HG02981 (cell line): ENCODE data around the gene PPIL4.
A peak's percentile ranks its signal among the peaks of the same experiment; 100 is the strongest.
"Not testable (repeated sequence)": the region's sequence is repeated elsewhere in the genome, so short reads cannot be mapped to it uniquely, and the experiment has no call there.

Source experiments
- ATAC-seq: cut with Tn5 transposase; IDR thresholded peaks from one replicate; pipeline ENCODE4 v1.9.1; 2021; ENCODE audit warnings: mild to moderate bottlenecking, moderate library complexity; ENCODE audit not compliant: unreplicated experiment

Gene PPIL4

GRCh38 chr6:149534742-149535141 is 11.1 kb downstream of the PPIL4 start:
- no peak for ATAC-seq

GRCh38 chr6:149529650-149530049 is 16.2 kb downstream of the PPIL4 start:
- ATAC-seq = no peak

- ATAC-seq = no peak
Measured at GRCh38 chr6:149515494-149515893, 30.3 kb downstream of the PPIL4 start.

GRCh38 chr6:149513915-149514314 is 31.9 kb downstream of the PPIL4 start:
- ATAC-seq = no peak

GRCh38 chr6:149510793-149511512 is 34.9 kb downstream of the PPIL4 start:
- no peak for ATAC-seq

GRCh38 chr6:149508485-149508884 is 37.4 kb downstream of the PPIL4 start:
- no peak for ATAC-seq

GRCh38 chr6:149503872-149504271 is 42.0 kb downstream of the PPIL4 start:
- no peak for ATAC-seq

- ATAC-seq = no peak
Measured at GRCh38 chr6:149503276-149503675, 42.6 kb downstream of the PPIL4 start.

- no peak for ATAC-seq
Measured at GRCh38 chr6:149501768-149502167, 44.1 kb downstream of the PPIL4 start.

- no peak for ATAC-seq
Measured at GRCh38 chr6:149501201-149501600, 44.6 kb downstream of the PPIL4 start.

GRCh38 chr6:149500096-149500495 is 45.7 kb downstream of the PPIL4 start:
- ATAC-seq = no peak

- ATAC-seq = no peak
Measured at GRCh38 chr6:149499066-149499465, 46.8 kb downstream of the PPIL4 start.

- ATAC-seq = no peak
Measured at GRCh38 chr6:149497365-149497764, 48.5 kb downstream of the PPIL4 start.

GRCh38 chr6:149496597-149496996 is 49.2 kb downstream of the PPIL4 start:
- ATAC-seq = not testable (repeated sequence)

- not testable (repeated sequence) for ATAC-seq
Measured at GRCh38 chr6:149495349-149496016, 50.4 kb downstream of the PPIL4 start.

- ATAC-seq = peak; percentile 86
Measured at GRCh38 chr6:149494810-149495209, 51.0 kb downstream of the PPIL4 start.

- ATAC-seq = no peak
Measured at GRCh38 chr6:149493761-149494320, 52.0 kb downstream of the PPIL4 start.

GRCh38 chr6:149492798-149493343 is 53.0 kb downstream of the PPIL4 start:
- no peak for ATAC-seq

- ATAC-seq = no peak
Measured at GRCh38 chr6:149489967-149490366, 55.9 kb downstream of the PPIL4 start.

GRCh38 chr6:149488815-149489214 is 57.0 kb downstream of the PPIL4 start:
- ATAC-seq = peak; percentile 24

- no peak for ATAC-seq
Measured at GRCh38 chr6:149487316-149487715, 58.5 kb downstream of the PPIL4 start.
